GM23248 (cell line): ENCODE measurements around the gene ADAM15. TPM values are rescaled to one million over a fixed set of nuclear protein-coding genes. Genes with fewer than 3 reads are reported as not detected.

Experiments used
- DNase-seq: peaks from one replicate; pipeline ENCODE4 v3.0.0-alpha.2; 2015
- H2AFZ ChIP-seq: fragments of 200-600 bp; sonication (generic); 2 replicates; pipeline ENCODE4 v1.6.1; 2016; ENCODE audit warnings: antibody characterized with exemption
- H3F3A ChIP-seq: fragments of 200-600 bp; sonication (generic); 2 replicates; pipeline ENCODE4 v1.6.1; 2016; ENCODE audit warnings: mild to moderate bottlenecking, antibody characterized with exemption, mixed run types; ENCODE audit not compliant: insufficient read depth
- H3K27ac ChIP-seq: fragments of 200-600 bp; sonication (generic); 2 replicates; pipeline ENCODE4 v1.5.1; 2016; ENCODE audit warnings: mild to moderate bottlenecking
- H3K27me3 ChIP-seq: fragments of 200-600 bp; sonication (generic); replicated peaks from 2 replicates; pipeline ENCODE4 v1.6.1; 2016; ENCODE audit warnings: mild to moderate bottlenecking; ENCODE audit not compliant: insufficient read depth
- H3K36me3 ChIP-seq: fragments of 200-600 bp; sonication (generic); 2 replicates; pipeline ENCODE4 v1.6.1; 2016; ENCODE audit warnings: low read depth, mild to moderate bottlenecking
- H3K4me1 ChIP-seq: fragments of 200-600 bp; sonication (generic); 2 replicates; pipeline ENCODE4 v1.6.1; 2016; ENCODE audit warnings: mild to moderate bottlenecking; ENCODE audit not compliant: insufficient read depth
- H3K4me2 ChIP-seq: fragments of 200-600 bp; sonication (generic); one replicate; pipeline ENCODE4 v1.6.1; 2016; ENCODE audit warnings: mild to moderate bottlenecking; ENCODE audit not compliant: unreplicated experiment
- H3K4me3 ChIP-seq: fragments of 200-600 bp; sonication (generic); 2 replicates; pipeline ENCODE4 v1.5.1; 2016; ENCODE audit warnings: mild to moderate bottlenecking
- H3K79me2 ChIP-seq: fragments of 200-600 bp; sonication (generic); 2 replicates; pipeline ENCODE4 v1.6.1; 2016; ENCODE audit warnings: mild to moderate bottlenecking; ENCODE audit not compliant: insufficient read depth
- H3K9ac ChIP-seq: fragments of 200-600 bp; sonication (generic); 2 replicates; pipeline ENCODE4 v1.6.1; 2016; ENCODE audit warnings: mild to moderate bottlenecking
- H3K9me2 ChIP-seq: fragments of 200-600 bp; sonication (generic); 2 replicates; pipeline ENCODE4 v1.6.1; 2016; ENCODE audit warnings: mixed run types, mild to moderate bottlenecking, moderate library complexity; ENCODE audit not compliant: insufficient read depth
- H3K9me3 ChIP-seq: fragments of 200-600 bp; sonication (generic); one replicate; pipeline ENCODE4 v1.6.1; 2017; ENCODE audit warnings: low read depth
- H4K20me1 ChIP-seq: fragments of 200-600 bp; sonication (generic); 2 replicates; pipeline ENCODE4 v1.6.0; 2016; ENCODE audit not compliant: insufficient read depth
- EZH2 ChIP-seq: fragments of 200-600 bp; sonication (generic); IDR thresholded peaks from 2 replicates; pipeline ENCODE4 v1.6.1; 2018; ENCODE audit warnings: antibody characterized with exemption, mild to moderate bottlenecking; ENCODE audit not compliant: insufficient read depth, poor library complexity, severe bottlenecking
- EZH2phosphoT487 ChIP-seq: fragments of 200-600 bp; sonication (generic); IDR thresholded peaks from 2 replicates; pipeline ENCODE4 v1.6.1; 2018; ENCODE audit warnings: antibody characterized with exemption, moderate library complexity, mild to moderate bottlenecking, low read depth; ENCODE audit not compliant: insufficient read depth
- WGBS, 2 experiments: methylation state at CpG; one replicate each; pipeline ENCODE4 v1.1.6; 2015 to 2017; ENCODE audit warnings: low lambda C conversion rate in 2 of 2, low coverage in 1 of 2; ENCODE audit errors: missing lambda C conversion rate in 2 of 2; 5-methylcytosine and 5-hydroxymethylcytosine counted together
- in situ Hi-C: fragments of 300-500 bp; cut with MboI; formaldehyde crosslinking; loops from 2 replicates; pipeline ENCODE4 v1.15.0; 2020
- polyA plus RNA-seq: library from polyadenylated mRNA; unstranded; fragments of >200 nt; fragmentation: Nextera tagmentation; extraction: Ambion mirVana; gene quantifications from 2 replicates; pipeline ENCODE4 v1.2.1, GENCODE V29; 2016
- total RNA-seq: library from RNA; depleted of rRNA; stranded (reverse); fragments of >200 nt; shearing (Covaris generic); gene quantifications from 2 replicates; pipeline ENCODE4 v1.2.3, GENCODE V29; 2014; rRNA removed

The ADAM15 gene
- total and polyA plus RNA-seq, 2 experiments from 2014 or later, result 73.0 to 85.6 TPM

DNA sequence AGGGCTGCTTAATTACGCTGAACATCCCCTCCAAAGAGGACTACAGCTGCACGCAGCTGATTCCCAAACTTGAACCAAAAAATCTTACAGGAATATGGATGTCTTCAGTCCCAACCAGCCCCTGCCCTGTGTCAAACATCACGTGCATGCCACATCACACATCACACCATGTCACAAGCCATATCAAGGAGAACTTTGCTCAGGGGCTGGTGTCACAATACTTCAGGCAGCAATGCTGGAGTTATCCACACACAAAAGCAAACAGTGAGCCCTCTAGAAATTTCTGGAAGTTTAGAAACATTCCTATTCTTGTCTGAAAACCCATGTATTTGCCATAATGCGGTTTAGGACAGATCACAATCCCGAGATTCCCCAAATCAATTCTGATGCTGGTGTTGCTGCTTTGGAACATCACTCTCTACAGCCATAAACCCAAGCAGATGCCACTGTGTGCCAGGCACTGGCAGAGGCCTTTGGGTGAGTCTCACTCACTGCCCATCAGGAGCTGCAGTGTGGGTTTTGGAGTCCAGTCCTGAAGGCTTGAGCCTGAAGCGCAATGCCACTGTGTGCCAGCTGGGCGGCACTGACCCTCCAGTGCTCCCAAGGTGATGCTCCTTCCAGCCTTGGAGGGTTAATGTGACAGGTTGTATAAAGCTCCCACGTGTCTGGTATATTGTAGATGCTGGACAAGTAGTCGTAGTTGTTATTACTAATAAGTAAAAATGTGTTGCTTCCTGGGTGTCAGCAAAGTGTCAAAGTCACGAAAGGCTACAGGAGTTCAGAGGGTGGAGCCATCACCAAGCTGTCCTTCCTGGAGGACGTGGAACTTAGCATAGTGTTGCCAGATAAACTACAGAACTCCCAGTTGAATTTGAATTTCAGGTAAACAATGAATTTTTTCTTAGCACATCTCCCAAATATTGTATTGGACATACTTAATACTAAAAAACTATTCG lies 56.5 kb downstream of the ADAM15 start:
- no peak overlapping the region for H3K9ac ChIP-seq
- DNase-seq, result no peak
- H3K27me3 ChIP-seq, result peaks cover 23% of the 10 kb centered on the region
- H4K20me1 ChIP-seq, result no peaks in the 10 kb centered on the region
- H3K4me2 ChIP-seq, result no peak overlapping the region
- no peak overlapping the region for H3K27ac ChIP-seq
- in situ Hi-C loops, result no loop called here
- H3K79me2 ChIP-seq, result no peaks in the 10 kb centered on the region
- H2AFZ ChIP-seq, result no peak overlapping the region
- H3K9me3 ChIP-seq, result no peaks in the 10 kb centered on the region
- no peaks in the 10 kb centered on the region for H3K4me1 ChIP-seq
- H3K4me3 ChIP-seq, result no peak overlapping the region
- WGBS, 2 experiments, result 39 to 40% methylated on average over 12 of the region's 12 CpGs
- no peaks in the 10 kb centered on the region for H3K36me3 ChIP-seq
- H3F3A ChIP-seq, result no peaks in the 10 kb centered on the region
- no peaks in the 10 kb centered on the region for H3K9me2 ChIP-seq
- TF ChIP-seq EZH2phosphoT487, result no peak
- TF ChIP-seq EZH2, result no peak

DNA sequence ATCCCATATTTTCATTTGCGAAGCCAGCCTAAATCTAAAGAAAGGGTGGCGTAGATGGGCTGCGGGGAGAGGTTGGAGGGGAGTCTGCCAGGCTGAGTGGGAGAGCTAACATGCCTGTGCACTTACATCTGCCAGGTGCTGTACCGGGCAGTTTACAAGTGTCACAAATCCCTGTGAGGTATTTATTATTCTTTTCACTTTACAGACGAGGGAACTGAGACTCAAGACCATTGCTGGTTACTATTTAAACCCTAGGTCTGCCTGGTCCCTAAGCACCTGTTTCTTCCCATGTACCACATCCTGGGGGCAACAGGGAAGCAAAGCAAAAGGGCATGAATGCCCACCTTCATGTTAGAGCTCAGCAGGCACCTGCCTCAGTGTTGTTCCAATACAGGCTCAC lies 57.2 kb downstream of the ADAM15 start:
- Histone ChIP-seq H2AFZ (no peak overlapping the region), H3K27me3 (peaks cover 23% of the 10 kb centered on the region)
- WGBS, 2 experiments, result 66 to 68% methylated on average over 5 of the region's 5 CpGs

DNA sequence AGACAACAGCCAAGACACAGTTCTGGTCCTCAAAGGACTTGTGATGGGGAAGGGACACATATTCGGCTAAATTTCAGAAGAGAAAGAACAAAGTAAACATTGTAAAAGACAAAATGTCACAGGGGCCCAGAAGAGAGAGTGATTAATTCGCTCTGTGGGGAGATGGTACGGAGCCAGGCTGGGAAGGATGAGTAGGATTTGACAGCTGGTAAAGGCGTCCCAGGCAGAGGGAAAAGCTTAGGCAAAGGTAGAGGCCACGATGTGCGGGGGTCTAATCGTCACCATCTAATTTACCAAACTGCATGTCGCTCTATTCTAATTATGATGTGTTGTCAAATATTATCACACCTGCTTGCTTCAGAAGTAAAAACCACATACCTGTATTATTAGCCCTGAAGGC lies 59.3 kb downstream of the ADAM15 start:
- WGBS, 2 experiments, result 62 to 64% methylated on average over 8 of the region's 8 CpGs
- Histone ChIP-seq H2AFZ (no peak overlapping the region), H3K27ac (no peak overlapping the region), H3K36me3 (no peaks in the 10 kb centered on the region), H3K9me3 (no peaks in the 10 kb centered on the region), H3K4me1 (no peaks in the 10 kb centered on the region), H3K4me2 (no peak overlapping the region), H3K27me3 (peaks cover 26% of the 10 kb centered on the region), H3K9ac (no peak overlapping the region), H3K79me2 (no peaks in the 10 kb centered on the region), H3K9me2 (no peaks in the 10 kb centered on the region), H4K20me1 (no peaks in the 10 kb centered on the region), H3F3A (no peaks in the 10 kb centered on the region), H3K4me3 (no peak overlapping the region)
- in situ Hi-C loops, result no loop called here
- DNase-seq, result no peak
- TF ChIP-seq EZH2phosphoT487 (no peak), EZH2 (no peak)

More for the DNA sequence above, 57.2 kb downstream of the ADAM15 start:
- Histone ChIP-seq H3K9me2 (no peaks in the 10 kb centered on the region), H3K27ac (no peak overlapping the region), H3K4me3 (no peak overlapping the region), H3K79me2 (no peaks in the 10 kb centered on the region), H3K9ac (no peak overlapping the region), H3K9me3 (no peaks in the 10 kb centered on the region), H3F3A (no peaks in the 10 kb centered on the region), H3K4me1 (no peaks in the 10 kb centered on the region), H3K36me3 (no peaks in the 10 kb centered on the region), H4K20me1 (no peaks in the 10 kb centered on the region), H3K4me2 (no peak overlapping the region)
- no peak for DNase-seq
- in situ Hi-C loops, result no loop called here
- TF ChIP-seq EZH2phosphoT487 (no peak), EZH2 (no peak)

DNA sequence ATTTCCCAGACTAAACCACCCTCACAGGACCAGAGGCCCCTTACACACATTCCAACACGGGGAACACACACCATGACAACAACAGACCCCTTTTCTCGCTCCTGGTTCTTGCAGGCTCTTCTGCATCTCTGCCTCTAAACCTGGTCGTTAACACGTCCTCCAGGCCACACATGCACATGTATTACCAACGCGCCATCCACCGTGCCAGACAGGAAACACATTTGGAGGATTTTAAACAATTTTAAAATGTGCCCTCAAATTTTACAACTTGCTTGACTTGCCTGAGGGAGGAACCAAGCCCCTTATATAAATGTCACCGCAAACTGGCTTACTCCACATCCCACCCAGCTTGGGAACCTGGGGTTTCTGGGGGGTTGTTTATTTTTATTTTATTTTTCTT lies 59.7 kb downstream of the ADAM15 start:
- no peak overlapping the region for H2AFZ ChIP-seq
- TF ChIP-seq EZH2, result no peak
- no peak for TF ChIP-seq EZH2phosphoT487
- H3K4me3 ChIP-seq, result no peak overlapping the region
- no peaks in the 10 kb centered on the region for H3K79me2 ChIP-seq
- in situ Hi-C loops, result no loop called here
- H3K9ac ChIP-seq, result no peak overlapping the region
- H3K27ac ChIP-seq, result no peak overlapping the region
- H3K4me1 ChIP-seq, result no peaks in the 10 kb centered on the region
- WGBS, 2 experiments, result 51 to 57% methylated on average over 8 of the region's 8 CpGs
- no peaks in the 10 kb centered on the region for H3K9me3 ChIP-seq
- no peaks in the 10 kb centered on the region for H4K20me1 ChIP-seq
- no peaks in the 10 kb centered on the region for H3K36me3 ChIP-seq
- peaks cover 26% of the 10 kb centered on the region for H3K27me3 ChIP-seq
- H3F3A ChIP-seq, result no peaks in the 10 kb centered on the region
- DNase-seq, result no peak
- no peak overlapping the region for H3K4me2 ChIP-seq
- H3K9me2 ChIP-seq, result no peaks in the 10 kb centered on the region

Other genes starting within 250 kb of the ADAM15 start
- gene KCNN3, start 181.0 kb upstream of the ADAM15 start, total RNA-seq, result not detected in 2 replicates
- not detected in 2 replicates for gene KCNN3, start 181.0 kb upstream of the ADAM15 start, polyA plus RNA-seq
- gene PMVK, start 114.6 kb upstream of the ADAM15 start, total RNA-seq, result 2.1 and 6.4 TPM in 2 replicates
- gene PMVK, start 114.6 kb upstream of the ADAM15 start, polyA plus RNA-seq, result 36.6 and 40.2 TPM in 2 replicates
- 70.4 and 72.2 TPM in 2 replicates for gene PBXIP1, start 95.2 kb upstream of the ADAM15 start, total RNA-seq
- 25.9 and 26.4 TPM in 2 replicates for gene PBXIP1, start 95.2 kb upstream of the ADAM15 start, polyA plus RNA-seq
- 13.2 and 14.9 TPM in 2 replicates for gene PYGO2, start 89.5 kb upstream of the ADAM15 start, total RNA-seq
- 14.7 and 15.4 TPM in 2 replicates for gene PYGO2, start 89.5 kb upstream of the ADAM15 start, polyA plus RNA-seq
- 295 and 319 TPM in 2 replicates for gene SHC1, start 80.6 kb upstream of the ADAM15 start, total RNA-seq
- gene SHC1, start 80.6 kb upstream of the ADAM15 start, polyA plus RNA-seq, result 275 and 278 TPM in 2 replicates
- 45.6 and 50.3 TPM in 2 replicates for gene CKS1B, start 76.6 kb upstream of the ADAM15 start, total RNA-seq
- gene CKS1B, start 76.6 kb upstream of the ADAM15 start, polyA plus RNA-seq, result 113 and 119 TPM in 2 replicates
- 15.6 and 21.3 TPM in 2 replicates for gene FLAD1, start 68.0 kb upstream of the ADAM15 start, total RNA-seq
- 26.4 and 30.2 TPM in 2 replicates for gene FLAD1, start 68.0 kb upstream of the ADAM15 start, polyA plus RNA-seq
- not detected in 2 replicates for gene LENEP, start 57.7 kb upstream of the ADAM15 start, total RNA-seq
- gene LENEP, start 57.7 kb upstream of the ADAM15 start, polyA plus RNA-seq, result not detected in 2 replicates
- 16.8 and 27.0 TPM in 2 replicates for gene ZBTB7B, start 48.5 kb upstream of the ADAM15 start, total RNA-seq
- 2.3 and 2.9 TPM in 2 replicates for gene ZBTB7B, start 48.5 kb upstream of the ADAM15 start, polyA plus RNA-seq
- not detected in 2 replicates for gene DCST2, start 17.5 kb upstream of the ADAM15 start, total RNA-seq
- 0.14 and 0.16 TPM in 2 replicates for gene DCST2, start 17.5 kb upstream of the ADAM15 start, polyA plus RNA-seq
- not detected in 2 replicates for gene DCST1, start 17.5 kb upstream of the ADAM15 start, total RNA-seq
- not detected in 2 replicates for gene DCST1, start 17.5 kb upstream of the ADAM15 start, polyA plus RNA-seq
- gene EFNA4, start 12.4 kb downstream of the ADAM15 start, total RNA-seq, result 2.4 and 5.5 TPM in 2 replicates
- 4.4 and 4.6 TPM in 2 replicates for gene EFNA4, start 12.4 kb downstream of the ADAM15 start, polyA plus RNA-seq
- 1.4 and 3.0 TPM in 2 replicates for gene EFNA3, start 27.5 kb downstream of the ADAM15 start, total RNA-seq
- gene EFNA3, start 27.5 kb downstream of the ADAM15 start, polyA plus RNA-seq, result 2.5 and 2.7 TPM in 2 replicates
- gene EFNA1, start 76.6 kb downstream of the ADAM15 start, total RNA-seq, result not detected in 2 replicates
- not detected in 2 replicates for gene EFNA1, start 76.6 kb downstream of the ADAM15 start, polyA plus RNA-seq
- gene SLC50A1, start 84.5 kb downstream of the ADAM15 start, total RNA-seq, result 33.4 and 34.1 TPM in 2 replicates
- gene SLC50A1, start 84.5 kb downstream of the ADAM15 start, polyA plus RNA-seq, result 55.1 and 58.3 TPM in 2 replicates
- gene DPM3, start 89.2 kb downstream of the ADAM15 start, total RNA-seq, result 21.8 and 50.7 TPM in 2 replicates
- gene DPM3, start 89.2 kb downstream of the ADAM15 start, polyA plus RNA-seq, result 75.3 and 82.3 TPM in 2 replicates
- 92.7 and 189 TPM in 2 replicates for gene KRTCAP2, start 122.0 kb downstream of the ADAM15 start, total RNA-seq
- gene KRTCAP2, start 122.0 kb downstream of the ADAM15 start, polyA plus RNA-seq, result 480 and 484 TPM in 2 replicates
- 3.4 TPM in 2 replicates for gene TRIM46, start 122.5 kb downstream of the ADAM15 start, total RNA-seq
- 1.6 and 2.1 TPM in 2 replicates for gene TRIM46, start 122.5 kb downstream of the ADAM15 start, polyA plus RNA-seq
- 20.6 and 21.4 TPM in 2 replicates for gene THBS3, start 156.6 kb downstream of the ADAM15 start, total RNA-seq
- gene THBS3, start 156.6 kb downstream of the ADAM15 start, polyA plus RNA-seq, result 14.9 and 16.6 TPM in 2 replicates
- gene MTX1, start 157.4 kb downstream of the ADAM15 start, total RNA-seq, result 39.6 and 61.4 TPM in 2 replicates
- 69.2 and 78.6 TPM in 2 replicates for gene MTX1, start 157.4 kb downstream of the ADAM15 start, polyA plus RNA-seq
- 6.4 and 8.0 TPM in 2 replicates for gene ENTREP3, start 204.2 kb downstream of the ADAM15 start, total RNA-seq
- gene ENTREP3, start 204.2 kb downstream of the ADAM15 start, polyA plus RNA-seq, result 8.0 TPM in 2 replicates
- 53.6 and 80.5 TPM in 2 replicates for gene SCAMP3, start 211.0 kb downstream of the ADAM15 start, total RNA-seq
- gene SCAMP3, start 211.0 kb downstream of the ADAM15 start, polyA plus RNA-seq, result 135 and 141 TPM in 2 replicates
- gene CLK2, start 222.2 kb downstream of the ADAM15 start, total RNA-seq, result 16.8 and 24.0 TPM in 2 replicates
- 10.2 and 10.4 TPM in 2 replicates for gene CLK2, start 222.2 kb downstream of the ADAM15 start, polyA plus RNA-seq
- 0.76 and 1.4 TPM in 2 replicates for gene HCN3, start 226.1 kb downstream of the ADAM15 start, total RNA-seq
- 1.6 and 1.9 TPM in 2 replicates for gene HCN3, start 226.1 kb downstream of the ADAM15 start, polyA plus RNA-seq